Measurements from ENCODE around the gene PLK2.

PLK2 gene

GRCh38 chr5:58460002-58460731, at the start of gene PLK2:
Gene PLK2, minus strand, starts transcription at chr5:58460086. Its CDS starts 127 bp downstream, at chr5:58459959.
- Histone ChIP-seq H3K27ac (ENCODE audit: poor library complexity, severe bottlenecking) (peak within 1 kb of the TSS; percentile 82), H3K36me3 (ENCODE audit: low read depth) (peaks cover 45% of the 10 kb centered on the region), H3K9me3 (ENCODE audit: severe bottlenecking) (no peaks in the 10 kb centered on the region), H3K27me3 (ENCODE audit: insufficient read depth, poor library complexity, severe bottlenecking) (no peaks in the 10 kb centered on the region), H3K4me1 (ENCODE audit: insufficient read depth, poor library complexity, severe bottlenecking) (peaks cover 28% of the 10 kb centered on the region), H3K4me3 (ENCODE audit: severe bottlenecking) (peak within 1 kb of the TSS; percentile 91)
- peak; percentile 61 for ATAC-seq (ENCODE audit: low read depth)
- TF ChIP-seq, protein P1, sequence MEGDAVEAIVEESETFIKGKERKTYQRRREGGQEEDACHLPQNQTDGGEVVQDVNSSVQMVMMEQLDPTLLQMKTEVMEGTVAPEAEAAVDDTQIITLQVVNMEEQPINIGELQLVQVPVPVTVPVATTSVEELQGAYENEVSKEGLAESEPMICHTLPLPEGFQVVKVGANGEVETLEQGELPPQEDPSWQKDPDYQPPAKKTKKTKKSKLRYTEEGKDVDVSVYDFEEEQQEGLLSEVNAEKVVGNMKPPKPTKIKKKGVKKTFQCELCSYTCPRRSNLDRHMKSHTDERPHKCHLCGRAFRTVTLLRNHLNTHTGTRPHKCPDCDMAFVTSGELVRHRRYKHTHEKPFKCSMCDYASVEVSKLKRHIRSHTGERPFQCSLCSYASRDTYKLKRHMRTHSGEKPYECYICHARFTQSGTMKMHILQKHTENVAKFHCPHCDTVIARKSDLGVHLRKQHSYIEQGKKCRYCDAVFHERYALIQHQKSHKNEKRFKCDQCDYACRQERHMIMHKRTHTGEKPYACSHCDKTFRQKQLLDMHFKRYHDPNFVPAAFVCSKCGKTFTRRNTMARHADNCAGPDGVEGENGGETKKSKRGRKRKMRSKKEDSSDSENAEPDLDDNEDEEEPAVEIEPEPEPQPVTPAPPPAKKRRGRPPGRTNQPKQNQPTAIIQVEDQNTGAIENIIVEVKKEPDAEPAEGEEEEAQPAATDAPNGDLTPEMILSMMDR (IDR thresholded peaks at IDR 0.05; ENCODE audit: poor library complexity, severe bottlenecking): no peak
- DNase-seq (ENCODE audit: low spot score): peak; percentile 90

DNA sequence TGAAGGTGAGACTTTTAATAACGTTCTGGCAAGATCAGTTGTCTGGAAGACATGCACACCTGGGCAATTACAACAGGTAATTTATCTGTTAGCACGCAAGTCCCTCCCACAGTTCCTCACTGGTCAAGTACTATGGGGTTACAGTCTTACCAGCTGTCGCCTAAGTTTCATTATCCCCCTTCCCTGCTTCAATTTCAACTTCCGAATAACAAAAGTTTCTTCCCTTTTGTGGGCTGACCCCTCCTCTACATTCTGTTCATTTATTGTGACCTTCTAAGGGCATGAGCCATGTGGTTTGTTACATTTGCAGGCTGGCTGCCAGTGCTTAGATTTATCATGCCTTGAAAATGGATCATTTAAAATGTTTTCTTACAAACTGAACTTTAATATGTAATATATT, 47.8 kb upstream of the PLK2 start:
- Histone ChIP-seq H3K27ac (ENCODE audit: poor library complexity, severe bottlenecking) (no peak overlapping the region), H3K27me3 (ENCODE audit: insufficient read depth, poor library complexity, severe bottlenecking) (peaks cover 65% of the 10 kb centered on the region), H3K36me3 (ENCODE audit: low read depth) (no peaks in the 10 kb centered on the region), H3K9me3 (ENCODE audit: severe bottlenecking) (no peaks in the 10 kb centered on the region), H3K4me1 (ENCODE audit: insufficient read depth, poor library complexity, severe bottlenecking) (no peaks in the 10 kb centered on the region), H3K4me3 (ENCODE audit: severe bottlenecking) (no peak overlapping the region)
- no peak for DNase-seq (ENCODE audit: low spot score)
- no peak for ATAC-seq (ENCODE audit: low read depth)
- TF ChIP-seq, protein P1 (IDR thresholded peaks at IDR 0.05; ENCODE audit: poor library complexity, severe bottlenecking): no peak

- TF ChIP-seq, protein P1 (IDR thresholded peaks at IDR 0.05; ENCODE audit: poor library complexity, severe bottlenecking): no peak
- no peak for ATAC-seq (ENCODE audit: low read depth)
- Histone ChIP-seq H3K27ac (ENCODE audit: poor library complexity, severe bottlenecking) (no peak overlapping the region), H3K4me3 (ENCODE audit: severe bottlenecking) (no peak overlapping the region), H3K4me1 (ENCODE audit: insufficient read depth, poor library complexity, severe bottlenecking) (no peaks in the 10 kb centered on the region), H3K9me3 (ENCODE audit: severe bottlenecking) (no peaks in the 10 kb centered on the region), H3K36me3 (ENCODE audit: low read depth) (no peaks in the 10 kb centered on the region), H3K27me3 (ENCODE audit: insufficient read depth, poor library complexity, severe bottlenecking) (peaks cover 66% of the 10 kb centered on the region)
- no peak for DNase-seq (ENCODE audit: low spot score)
Observed at GRCh38 chr5:58505971-58506640, 46.2 kb upstream of the PLK2 start.

- Histone ChIP-seq H3K36me3 (ENCODE audit: low read depth) (no peaks in the 10 kb centered on the region), H3K27ac (ENCODE audit: poor library complexity, severe bottlenecking) (no peak overlapping the region), H3K9me3 (ENCODE audit: severe bottlenecking) (no peaks in the 10 kb centered on the region), H3K27me3 (ENCODE audit: insufficient read depth, poor library complexity, severe bottlenecking) (peaks cover 61% of the 10 kb centered on the region), H3K4me1 (ENCODE audit: insufficient read depth, poor library complexity, severe bottlenecking) (no peaks in the 10 kb centered on the region), H3K4me3 (ENCODE audit: severe bottlenecking) (no peak overlapping the region)
- ATAC-seq (ENCODE audit: low read depth) (no peak), DNase-seq (ENCODE audit: low spot score) (no peak)
- TF ChIP-seq, protein P1 (IDR thresholded peaks at IDR 0.05; ENCODE audit: poor library complexity, severe bottlenecking): no peak
Observed at GRCh38 chr5:58505502-58505901, 45.6 kb upstream of the PLK2 start.

DNA sequence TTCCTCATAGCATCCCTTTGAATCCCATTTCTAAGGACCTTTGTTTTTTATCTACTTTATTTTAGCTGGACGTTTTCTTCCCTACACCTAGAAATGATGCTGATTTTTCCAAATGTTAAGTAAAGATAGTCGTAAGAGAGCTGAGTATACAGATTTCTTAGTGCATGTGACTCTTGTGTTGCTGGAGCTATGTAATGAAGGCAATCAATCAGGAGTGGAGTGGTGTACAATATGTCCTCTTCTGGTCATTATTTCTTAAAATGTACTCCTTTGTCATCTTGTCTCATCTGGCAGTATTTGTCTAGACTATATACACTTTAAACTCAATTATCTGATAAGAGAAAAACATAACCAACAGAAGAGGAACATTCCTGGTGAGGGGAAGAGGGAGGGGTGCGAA, 44.9 kb upstream of the PLK2 start:
- Histone ChIP-seq H3K4me1 (ENCODE audit: insufficient read depth, poor library complexity, severe bottlenecking) (no peaks in the 10 kb centered on the region), H3K9me3 (ENCODE audit: severe bottlenecking) (no peaks in the 10 kb centered on the region), H3K27me3 (ENCODE audit: insufficient read depth, poor library complexity, severe bottlenecking) (peaks cover 56% of the 10 kb centered on the region), H3K27ac (ENCODE audit: poor library complexity, severe bottlenecking) (no peak overlapping the region), H3K4me3 (ENCODE audit: severe bottlenecking) (no peak overlapping the region), H3K36me3 (ENCODE audit: low read depth) (no peaks in the 10 kb centered on the region)
- ATAC-seq (ENCODE audit: low read depth) (no peak), DNase-seq (ENCODE audit: low spot score) (no peak)
- TF ChIP-seq, protein P1 (IDR thresholded peaks at IDR 0.05; ENCODE audit: poor library complexity, severe bottlenecking): no peak
